ENCODE data around the gene SUPT20HL1. TPM values are rescaled to one million over a fixed set of nuclear protein-coding genes. Genes with fewer than 3 reads are reported as not detected.
A peak's percentile ranks its signal among the peaks of the same experiment; 100 is the strongest.

The SUPT20HL1 gene
- total RNA-seq, 4 donors from 2014 or later: 0.54 TPM; not detected in 3

DNA sequence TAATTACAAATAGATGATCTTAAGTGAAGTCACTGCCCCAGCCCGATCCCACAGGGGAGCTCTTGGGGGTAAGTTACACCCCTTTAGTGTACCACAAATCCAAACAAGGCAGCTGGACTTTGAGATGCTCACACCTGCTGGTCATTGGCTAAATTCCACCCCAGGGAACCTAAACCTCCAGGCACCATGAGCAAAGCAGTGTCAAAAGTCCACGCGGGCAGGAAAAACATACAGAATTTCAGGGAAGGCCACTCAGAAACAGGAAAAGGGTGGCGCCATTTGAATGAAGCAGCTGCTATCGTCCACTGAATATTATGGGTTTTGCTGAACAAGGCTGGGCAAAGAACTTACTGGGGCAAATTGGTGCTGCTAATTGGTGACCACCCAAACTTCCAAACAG is 30.9 kb downstream of the SUPT20HL1 start:
- H3K27me3 ChIP-seq: no peaks in the 10 kb centered on the region
- H3K36me3 ChIP-seq: no peaks in the 10 kb centered on the region
- TF ChIP-seq POLR2A (IDR thresholded peaks at IDR 0.05): no peak
- TF ChIP-seq, protein P1, sequence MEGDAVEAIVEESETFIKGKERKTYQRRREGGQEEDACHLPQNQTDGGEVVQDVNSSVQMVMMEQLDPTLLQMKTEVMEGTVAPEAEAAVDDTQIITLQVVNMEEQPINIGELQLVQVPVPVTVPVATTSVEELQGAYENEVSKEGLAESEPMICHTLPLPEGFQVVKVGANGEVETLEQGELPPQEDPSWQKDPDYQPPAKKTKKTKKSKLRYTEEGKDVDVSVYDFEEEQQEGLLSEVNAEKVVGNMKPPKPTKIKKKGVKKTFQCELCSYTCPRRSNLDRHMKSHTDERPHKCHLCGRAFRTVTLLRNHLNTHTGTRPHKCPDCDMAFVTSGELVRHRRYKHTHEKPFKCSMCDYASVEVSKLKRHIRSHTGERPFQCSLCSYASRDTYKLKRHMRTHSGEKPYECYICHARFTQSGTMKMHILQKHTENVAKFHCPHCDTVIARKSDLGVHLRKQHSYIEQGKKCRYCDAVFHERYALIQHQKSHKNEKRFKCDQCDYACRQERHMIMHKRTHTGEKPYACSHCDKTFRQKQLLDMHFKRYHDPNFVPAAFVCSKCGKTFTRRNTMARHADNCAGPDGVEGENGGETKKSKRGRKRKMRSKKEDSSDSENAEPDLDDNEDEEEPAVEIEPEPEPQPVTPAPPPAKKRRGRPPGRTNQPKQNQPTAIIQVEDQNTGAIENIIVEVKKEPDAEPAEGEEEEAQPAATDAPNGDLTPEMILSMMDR (IDR thresholded peaks at IDR 0.05): no peak
- no peak overlapping the region for H3K27ac ChIP-seq
- H3K4me1 ChIP-seq: no peaks in the 10 kb centered on the region
- H3K9me3 ChIP-seq: no peaks in the 10 kb centered on the region
- no peak for DNase-seq
- no peak overlapping the region for H3K4me3 ChIP-seq

GRCh38 chrX:24391843-24392242 is 31.4 kb downstream of the SUPT20HL1 start:
- no peaks in the 10 kb centered on the region for H3K9me3 ChIP-seq
- no peaks in the 10 kb centered on the region for H3K4me1 ChIP-seq
- no peak for TF ChIP-seq POLR2A (IDR thresholded peaks at IDR 0.05)
- TF ChIP-seq, protein P1 (IDR thresholded peaks at IDR 0.05): no peak
- no peak overlapping the region for H3K4me3 ChIP-seq
- H3K27me3 ChIP-seq: no peaks in the 10 kb centered on the region
- no peak overlapping the region for H3K27ac ChIP-seq
- no peak for DNase-seq
- no peaks in the 10 kb centered on the region for H3K36me3 ChIP-seq

- no peak for DNase-seq
- H3K4me3 ChIP-seq: no peak overlapping the region
- no peaks in the 10 kb centered on the region for H3K27me3 ChIP-seq
- TF ChIP-seq, protein P1 (IDR thresholded peaks at IDR 0.05): no peak
- no peak for TF ChIP-seq POLR2A (IDR thresholded peaks at IDR 0.05)
- H3K4me1 ChIP-seq: no peaks in the 10 kb centered on the region
- H3K27ac ChIP-seq: no peak overlapping the region
- no peaks in the 10 kb centered on the region for H3K36me3 ChIP-seq
- no peaks in the 10 kb centered on the region for H3K9me3 ChIP-seq
Measured at GRCh38 chrX:24392709-24393108, 32.3 kb downstream of the SUPT20HL1 start.

DNA sequence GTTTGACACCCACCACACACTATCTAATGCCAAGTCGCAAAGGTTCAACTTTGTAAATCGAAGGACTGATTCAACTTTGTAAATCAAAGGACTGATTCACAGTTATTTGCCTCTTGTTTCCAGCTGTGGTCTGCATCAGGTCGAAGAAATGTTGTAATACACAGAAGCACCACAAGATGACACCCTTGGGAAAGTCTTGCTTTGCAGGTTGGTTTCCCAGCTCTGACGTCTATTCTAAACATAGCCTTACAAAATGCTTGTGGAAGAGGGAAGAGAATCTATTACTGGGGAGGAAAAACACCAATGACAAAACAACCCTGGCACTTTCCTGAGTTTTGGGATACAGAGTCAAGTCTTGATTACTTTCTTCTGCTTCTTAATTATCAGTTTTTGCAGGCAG is 35.3 kb downstream of the SUPT20HL1 start:
- no peaks in the 10 kb centered on the region for H3K4me1 ChIP-seq
- no peaks in the 10 kb centered on the region for H3K36me3 ChIP-seq
- no peak for TF ChIP-seq POLR2A (IDR thresholded peaks at IDR 0.05)
- TF ChIP-seq, protein P1 (IDR thresholded peaks at IDR 0.05): peak; percentile 40 to 95 (median 86)
- H3K9me3 ChIP-seq: no peaks in the 10 kb centered on the region
- no peak overlapping the region for H3K27ac ChIP-seq
- H3K4me3 ChIP-seq: no peak overlapping the region
- H3K27me3 ChIP-seq: no peaks in the 10 kb centered on the region
- DNase-seq: peak in 2 of 3 donors; percentile 25 to 58

GRCh38 chrX:24396236-24396930 is 35.9 kb downstream of the SUPT20HL1 start:
- Histone ChIP-seq H3K27ac (no peak overlapping the region), H3K4me3 (no peak overlapping the region), H3K27me3 (no peaks in the 10 kb centered on the region), H3K36me3 (no peaks in the 10 kb centered on the region), H3K4me1 (no peaks in the 10 kb centered on the region), H3K9me3 (no peaks in the 10 kb centered on the region)
- DNase-seq: no peak
- TF ChIP-seq, protein P1 (IDR thresholded peaks at IDR 0.05): no peak
- TF ChIP-seq POLR2A (IDR thresholded peaks at IDR 0.05): no peak

Measured in Peyer's patch (tissue), 4 donors.